Activated B cell treated with CpG ODN at 0.5 μM for 24 hours (primary cell): ENCODE results near the gene SNRPA1. TPM values are rescaled to one million over a fixed set of nuclear protein-coding genes. Genes with fewer than 3 reads are reported as not detected.

Source experiments
- ATAC-seq: fragments of 200-7000 bp; cut with Tn5 transposase; one replicate; pipeline ENCODE4 v1.10.0; 2021; ENCODE audit warnings: low read depth, mild to moderate bottlenecking, moderate library complexity
- CTCF ChIA-PET: fragments of 350-600 bp; sonication (Branson Sonifier 250); formaldehyde crosslinking; loops from one replicate; lab custom pipeline; 2021; ENCODE audit warnings: antibody characterized with exemption; lab: Charles Lee
- POLR2A ChIA-PET: fragments of 350-600 bp; sonication (Branson Sonifier 250); formaldehyde crosslinking; loops from one replicate; lab custom pipeline; 2021; ENCODE audit warnings: antibody characterized with exemption; lab: Charles Lee
- DNase-seq: peaks from one replicate; pipeline ENCODE4 v3.0.0; 2022
- H3K27ac Mint-ChIP-seq: one replicate; pipeline ENCODE4 v1.8.0; 2020; ENCODE audit warnings: mixed read lengths
- H3K27me3 Mint-ChIP-seq: one replicate; pipeline ENCODE4 v1.8.0; 2021; ENCODE audit warnings: mixed read lengths
- H3K36me3 Mint-ChIP-seq: one replicate; pipeline ENCODE4 v1.8.0; 2021; ENCODE audit warnings: low read depth, mixed read lengths
- H3K4me1 Mint-ChIP-seq: one replicate; pipeline ENCODE4 v1.8.0; 2021; ENCODE audit warnings: mixed read lengths
- H3K4me3 Mint-ChIP-seq: one replicate; pipeline ENCODE4 v1.8.0; 2020; ENCODE audit warnings: mild to moderate bottlenecking, mixed read lengths
- H3K9me3 Mint-ChIP-seq: one replicate; pipeline ENCODE4 v1.8.0; 2020; ENCODE audit warnings: mixed read lengths
- CTCF ChIP-seq: fragments of 200-600 bp; IDR thresholded peaks from one replicate; pipeline ENCODE4 v1.8.0; 2022; ENCODE audit warnings: antibody characterized with exemption, mild to moderate bottlenecking
- intact Hi-C: fragments of 100-400 bp; cut with micrococcal nuclease; formaldehyde crosslinking; loops from one replicate; pipeline ENCODE4 v1.15.1; 2024
- total RNA-seq: library from RNA; stranded (reverse); gene quantifications from 2 replicates; pipeline ENCODE4 v1.2.3, GENCODE V29; 2022

Gene SNRPA1
- total RNA-seq, 1 donor from 2014 or later, result 122 TPM

DNA sequence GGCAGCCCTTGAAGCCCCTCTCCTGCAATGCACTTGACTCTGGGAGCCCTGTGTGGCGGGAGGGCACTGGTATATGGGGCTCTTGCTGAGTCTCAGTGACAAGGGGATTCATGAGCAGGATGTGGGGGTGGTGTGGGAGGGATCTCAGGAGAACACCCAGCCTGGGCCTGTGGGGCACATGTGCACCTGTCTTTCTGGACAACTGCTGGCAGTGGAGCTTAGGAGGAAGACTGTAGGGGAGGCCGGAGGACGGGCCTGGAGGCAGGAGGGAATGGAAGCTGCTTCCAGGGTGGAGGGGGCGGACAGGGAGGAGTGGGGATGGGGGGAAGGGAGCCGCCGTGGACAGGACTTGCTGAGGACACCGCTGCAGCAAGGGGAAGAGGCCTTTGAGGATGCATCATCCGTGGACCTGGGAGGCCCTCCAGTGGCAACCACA lies 10.8 kb upstream of the SNRPA1 start:
- Mint-ChIP-seq H3K36me3 (no peaks in the 10 kb centered on the region), H3K27ac (no peak overlapping the region), H3K4me1 (no peaks in the 10 kb centered on the region), H3K4me3 (no peak overlapping the region), H3K27me3 (no peaks in the 10 kb centered on the region), H3K9me3 (no peaks in the 10 kb centered on the region)
- no peak for TF ChIP-seq CTCF
- intact Hi-C loops, result no loop called here
- DNase-seq, result peak; percentile 1
- ATAC-seq, result no peak
- POLR2A ChIA-PET, result no interaction called here
- CTCF ChIA-PET, result no interaction called here

- H3K4me1 Mint-ChIP-seq, result no peaks in the 10 kb centered on the region
- no peaks in the 10 kb centered on the region for H3K27me3 Mint-ChIP-seq
- no peak overlapping the region for H3K4me3 Mint-ChIP-seq
- no peak overlapping the region for H3K27ac Mint-ChIP-seq
- no peaks in the 10 kb centered on the region for H3K9me3 Mint-ChIP-seq
- POLR2A ChIA-PET, result no interaction called here
- no peak for ATAC-seq
- TF ChIP-seq CTCF, result no peak
- DNase-seq, result no peak
- intact Hi-C loops, result no loop called here
- no peaks in the 10 kb centered on the region for H3K36me3 Mint-ChIP-seq
- CTCF ChIA-PET, result interaction anchor here (1.0 to 3.2 kb wide), 3 partner anchors 336 to 352 kb away, joined by 3 to 17 read pairs (median 4); no protein-coding TSS in a partner anchor
Measured at GRCh38 chr15:101303408-101303807, 8.4 kb upstream of the SNRPA1 start.

DNA sequence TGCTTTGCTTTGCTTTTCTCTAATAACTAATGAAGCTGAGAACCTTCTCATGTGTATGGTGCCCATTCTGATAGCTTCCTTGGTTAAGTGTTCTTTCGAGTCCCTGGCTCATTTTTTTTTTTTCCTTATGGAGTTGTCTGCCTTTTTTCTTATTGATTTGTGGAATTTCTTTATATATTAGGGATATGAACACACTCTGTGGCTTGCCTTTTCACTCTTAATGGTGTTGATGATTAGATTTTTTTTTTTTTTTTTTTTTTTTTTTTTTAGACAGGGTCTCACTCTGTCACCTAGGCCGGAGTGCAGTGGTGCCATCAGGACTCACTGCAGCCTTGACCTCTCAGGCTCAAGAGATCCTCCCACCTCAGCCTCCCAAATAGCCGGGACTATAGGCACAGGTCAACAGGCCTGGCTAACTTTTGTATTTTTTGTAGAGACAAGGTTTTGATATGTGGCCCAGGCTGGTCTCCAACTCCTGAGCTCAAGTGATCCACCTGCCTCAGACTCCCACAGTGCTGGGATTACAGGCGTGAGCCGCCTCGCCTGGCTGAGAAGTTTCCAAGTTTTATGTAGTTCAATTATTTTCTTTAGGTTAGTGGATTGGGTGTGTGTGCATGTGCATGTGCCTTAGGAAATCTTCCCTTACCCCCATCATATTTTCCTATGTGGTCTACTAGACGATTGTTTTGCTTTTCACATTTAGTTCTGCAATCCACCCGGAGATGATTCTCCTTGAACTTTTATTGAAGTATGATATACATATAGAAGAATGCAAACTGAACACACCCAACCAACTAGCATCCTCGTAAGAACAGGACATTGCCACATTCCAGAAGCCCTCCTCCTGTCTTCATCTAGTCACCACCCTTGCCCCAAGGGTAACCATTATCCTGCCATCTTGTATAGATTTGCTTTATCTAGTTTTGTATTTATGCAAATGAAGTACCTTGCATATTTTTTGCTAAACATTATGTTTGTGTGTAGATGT lies 1.7 kb upstream of the SNRPA1 start:
- TF ChIP-seq CTCF, result no peak
- peak overlapping the region; percentile 11 for H3K4me3 Mint-ChIP-seq
- H3K27ac Mint-ChIP-seq, result no peak overlapping the region
- peaks cover 28% of the 10 kb centered on the region for H3K36me3 Mint-ChIP-seq
- H3K27me3 Mint-ChIP-seq, result no peaks in the 10 kb centered on the region
- POLR2A ChIA-PET, result interaction anchor here (2.6 to 3.0 kb wide), 3 partner anchors 12 to 357 kb away, joined by 21 to 29 read pairs (median 25); partner anchors contain the start of gene TM2D3
- peaks cover 33% of the 10 kb centered on the region for H3K4me1 Mint-ChIP-seq
- CTCF ChIA-PET, result interaction anchor here (1.1 to 1.5 kb wide), 2 partner anchors 205 to 343 kb away, joined by 3 to 11 read pairs; no protein-coding TSS in a partner anchor
- DNase-seq (no peak), ATAC-seq (no peak)
- H3K9me3 Mint-ChIP-seq, result no peaks in the 10 kb centered on the region
- intact Hi-C loops, result loop anchor here (10.0 kb wide), 1 partner anchor 1372 kb away; no protein-coding TSS in a partner anchor

- Mint-ChIP-seq H3K9me3 (no peaks in the 10 kb centered on the region), H3K4me3 (peak overlapping the region; percentile 97), H3K27ac (peak overlapping the region; percentile 95), H3K36me3 (peaks cover 31% of the 10 kb centered on the region), H3K4me1 (peaks cover 39% of the 10 kb centered on the region), H3K27me3 (no peaks in the 10 kb centered on the region)
- ChIA-PET POLR2A (interaction anchor here (0.6 to 3.0 kb wide), 9 partner anchors 11 to 693 kb away, joined by 3 to 30 read pairs (median 13); partner anchors contain the start of genes ASB7, CHSY1, LINS1 and TM2D3), CTCF (interaction anchor here (0.6 to 1.8 kb wide), 6 partner anchors 10 to 368 kb away, joined by 3 to 8 read pairs (median 3); no protein-coding TSS in a partner anchor)
- intact Hi-C loops, result loop anchor here (1.0 to 10.0 kb wide), 5 partner anchors 39 to 1371 kb away; partner anchors contain the start of genes ASB7, LINS1, LRRK1 and TM2D3
- TF ChIP-seq CTCF, result no peak
- ATAC-seq (no peak), DNase-seq (no peak)
Measured at GRCh38 chr15:101295607-101296161, 636 bp upstream of the SNRPA1 start.
